SK-N-SH treated with all-trans-retinoic acid at 6 μM for 48 hours (cell line): ENCODE measurements around the gene ANKS1A.

Experiments used
- ARNTL ChIP-seq: fragments of 450-650 bp; formaldehyde crosslinking; IDR thresholded peaks from 2 replicates; pipeline ENCODE4 v1.5.0; 2020; ENCODE audit warnings: low read depth, mild to moderate bottlenecking, moderate library complexity, borderline replicate concordance
- CSDC2 ChIP-seq: fragments of 250-450 bp; sonication (Bioruptor Pico); IDR thresholded peaks from 2 replicates; pipeline ENCODE4 v1.5.0; 2020; ENCODE audit warnings: mild to moderate bottlenecking, moderate library complexity
- CSRNP3 ChIP-seq: fragments of 250-450 bp; sonication (Bioruptor Pico); IDR thresholded peaks from 2 replicates; pipeline ENCODE4 v1.5.1; 2021; ENCODE audit warnings: mild to moderate bottlenecking, moderate library complexity
- ESRRG ChIP-seq: fragments of 250-450 bp; sonication (Bioruptor Pico); IDR thresholded peaks from 2 replicates; pipeline ENCODE4 v1.6.1; 2021; ENCODE audit warnings: mild to moderate bottlenecking
- PATZ1 ChIP-seq: fragments of 250-450 bp; sonication (Bioruptor Pico); IDR thresholded peaks from 2 replicates; pipeline ENCODE4 v1.8.0; 2020; ENCODE audit warnings: mild to moderate bottlenecking, moderate library complexity, borderline replicate concordance
- SNAI2 ChIP-seq: fragments of 250-450 bp; sonication (Bioruptor Pico); IDR thresholded peaks from 2 replicates; pipeline ENCODE4 v1.5.0; 2020; ENCODE audit warnings: mild to moderate bottlenecking, moderate library complexity
- TOX ChIP-seq: fragments of 250-450 bp; sonication (Bioruptor Pico); IDR thresholded peaks from 2 replicates; pipeline ENCODE4 v1.8.0; 2021; ENCODE audit warnings: mild to moderate bottlenecking, moderate library complexity, borderline replicate concordance
- TSHZ2 ChIP-seq: fragments of 250-450 bp; sonication (Bioruptor Pico); IDR thresholded peaks from 2 replicates; pipeline ENCODE4 v1.5.0; 2020; ENCODE audit warnings: mild to moderate bottlenecking, moderate library complexity
- ZC3H10 ChIP-seq: fragments of 250-450 bp; sonication (Bioruptor Pico); IDR thresholded peaks from 2 replicates; pipeline ENCODE4 v1.5.1; 2021; ENCODE audit warnings: mild to moderate bottlenecking, moderate library complexity
- ZFP3 ChIP-seq: fragments of 250-450 bp; sonication (Bioruptor Pico); IDR thresholded peaks from 2 replicates; pipeline ENCODE4 v1.5.0; 2020; ENCODE audit warnings: mild to moderate bottlenecking, moderate library complexity
- ZFP30 ChIP-seq: fragments of 450-650 bp; formaldehyde crosslinking; IDR thresholded peaks from 2 replicates; pipeline ENCODE4 v1.5.0; 2022; ENCODE audit warnings: mild to moderate bottlenecking, moderate library complexity
- ZNF8 ChIP-seq: fragments of 450-650 bp; formaldehyde crosslinking; IDR thresholded peaks from 2 replicates; pipeline ENCODE4 v1.5.0; 2020; ENCODE audit warnings: mild to moderate bottlenecking, moderate library complexity

GRCh38 chr6:35037664-35038038, 148.6 kb downstream of the ANKS1A start:
- no peak for TF ChIP-seq ZFP30 (CRISPR knock-in tag)
- no peak for TF ChIP-seq ESRRG (CRISPR knock-in tag)
- no peak for TF ChIP-seq PATZ1 (CRISPR knock-in tag)
- TF ChIP-seq ZNF8 (CRISPR knock-in tag): no peak
- TF ChIP-seq SNAI2 (CRISPR knock-in tag): no peak
- no peak for TF ChIP-seq ARNTL (CRISPR knock-in tag)
- TF ChIP-seq TOX (CRISPR knock-in tag): no peak
- no peak for TF ChIP-seq CSRNP3 (CRISPR knock-in tag)
- TF ChIP-seq TSHZ2: no peak
- no peak for TF ChIP-seq ZC3H10 (CRISPR knock-in tag)
- no peak for TF ChIP-seq ZFP3 (CRISPR knock-in tag)
- TF ChIP-seq CSDC2 (CRISPR knock-in tag): no peak
